ENCODE results near the gene DNAH3. TPM values are rescaled to one million over a fixed set of nuclear protein-coding genes. Genes with fewer than 3 reads are reported as not detected.

Gene DNAH3
- total and polyA plus RNA-seq, 2 of the 13 experiments (the other 11 are each of a cell fraction or from before 2014, with no cell fraction given), result 0.07 to 0.08 TPM

GRCh38 chr16:20910781-20911321 is 239.8 kb downstream of the DNAH3 start:
- in situ Hi-C loops (cut with HindIII; ENCODE audit: extremely low pct_ligation_motif_present, low pct_unique_long_range_greater_than_20kb), result no loop called here
- Histone ChIP-seq H4K20me1 (ENCODE audit: insufficient read depth, low read length) (no peaks in the 10 kb centered on the region), H3K27ac (ENCODE audit: extremely low read length, insufficient read depth, low read length) (no peak overlapping the region), H3K36me3 (replicated peaks in 1 of 2; ENCODE audit: control insufficient read depth in 1 of 2, insufficient read depth in 2 of 2, low read length in 2 of 2) (peaks cover 5% of the 10 kb centered on the region in 2 experiments; a peak in 4 of 5 replicates), H3K9me3 (ENCODE audit: low read length) (no peaks in the 10 kb centered on the region), H3K79me2 (ENCODE audit: insufficient read depth, low read length) (no peaks in the 10 kb centered on the region), H3K4me3 (replicated peaks in 1 of 3; ENCODE audit: insufficient read depth in 1 of 3, low read depth in 2 of 3, low read length in 3 of 3) (no peak overlapping the region), H3K4me1 (ENCODE audit: insufficient read depth, low read length) (peaks cover 13% of the 10 kb centered on the region), H3K27me3 (ENCODE audit: control insufficient read depth in 1 of 2, insufficient read depth in 2 of 2, low read length in 2 of 2) (no peaks in the 10 kb centered on the region), H2AFZ (ENCODE audit: low read length) (no peak overlapping the region), H3K9ac (ENCODE audit: insufficient read depth, low read depth, low read length) (no peak overlapping the region), H3K4me2 (ENCODE audit: low read depth, low read length) (no peak overlapping the region)
- POLR2A ChIA-PET, result interaction anchor here (3.8 kb wide), 1 partner anchor 11 kb away, joined by 17 read pairs; the partner anchor contains the start of genes DCUN1D3 and LYRM1
- FAIRE-seq (no peak), DNase-seq (ENCODE audit: low spot score) (no peak), ATAC-seq (no peak)
- TF ChIP-seq ZNF276 (CRISPR knock-in tag; IDR thresholded peaks at IDR 0.05; ENCODE audit: low read depth), result no peak
- TF ChIP-seq CEBPB (IDR thresholded peaks at IDR 0.05; ENCODE audit: borderline replicate concordance, low read depth, low read length), result peak; percentile 5; the same call in 1 of the 2 replicates
- WGBS (ENCODE audit: low lambda C conversion rate), result 89% methylated on average over 2 of the region's 2 CpGs
- intact Hi-C loops (cut with micrococcal nuclease; ENCODE audit: unreplicated experiment), result no loop called here
- CTCF ChIA-PET (ENCODE audit: low intra/inter-chr PET ratio, low total read pairs), result no interaction called here
- no TSS peak for BruUV-seq (replicated peaks)

- BruUV-seq (replicated peaks), result no TSS peak
- no peaks in the 10 kb centered on the region for H3K9me3 ChIP-seq (ENCODE audit: low read length)
- no peaks in the 10 kb centered on the region for H4K20me1 ChIP-seq (ENCODE audit: insufficient read depth, low read length)
- peaks cover 25% of the 10 kb centered on the region for H3K79me2 ChIP-seq (ENCODE audit: insufficient read depth, low read length)
- no peaks in the 10 kb centered on the region for H3K27me3 ChIP-seq (ENCODE audit: control insufficient read depth in 1 of 2, insufficient read depth in 2 of 2, low read length in 2 of 2)
- H2AFZ ChIP-seq (ENCODE audit: low read length), result no peak overlapping the region
- H3K27ac ChIP-seq (ENCODE audit: extremely low read length, insufficient read depth, low read length), result no peak overlapping the region
- H3K4me1 ChIP-seq (ENCODE audit: insufficient read depth, low read length), result peaks cover 54% of the 10 kb centered on the region
- no peak for FAIRE-seq
- peaks cover 0 to 1% of the 10 kb centered on the region in 2 experiments; a peak in 1 of 5 replicates for H3K36me3 ChIP-seq (replicated peaks in 1 of 2; ENCODE audit: control insufficient read depth in 1 of 2, insufficient read depth in 2 of 2, low read length in 2 of 2)
- no peak overlapping the region for H3K4me3 ChIP-seq (replicated peaks in 1 of 3; ENCODE audit: insufficient read depth in 1 of 3, low read depth in 2 of 3, low read length in 3 of 3)
- ChIA-PET CTCF (ENCODE audit: low intra/inter-chr PET ratio, low total read pairs) (no interaction called here), POLR2A (interaction anchor here (1.1 kb wide), 1 partner anchor 11 kb away, joined by 3 read pairs; no protein-coding TSS in a partner anchor)
- no peak for DNase-seq (ENCODE audit: low spot score)
- H3K4me2 ChIP-seq (ENCODE audit: low read depth, low read length), result no peak overlapping the region
- in situ Hi-C loops (cut with HindIII; ENCODE audit: extremely low pct_ligation_motif_present, low pct_unique_long_range_greater_than_20kb), result no loop called here
- H3K9ac ChIP-seq (ENCODE audit: insufficient read depth, low read depth, low read length), result no peak overlapping the region
- WGBS (ENCODE audit: low lambda C conversion rate), result 95% methylated on average over 4 of the region's 4 CpGs
- intact Hi-C loops (cut with micrococcal nuclease; ENCODE audit: unreplicated experiment), result no loop called here
- ATAC-seq, result no peak
- TF ChIP-seq GATAD2A (CRISPR knock-in tag; IDR thresholded peaks at IDR 0.05) (0 out of 2 replicates have a peak, but pooled peaks have one; percentile 23), HNRNPLL (IDR thresholded peaks at IDR 0.05; ENCODE audit: low read depth, low read length, poor library complexity, severe bottlenecking) (no peak), ZNF280D (CRISPR knock-in tag; IDR thresholded peaks at IDR 0.05) (no peak), ZBTB33 (CRISPR knock-in tag; IDR thresholded peaks at IDR 0.05) (no peak)
Measured at GRCh38 chr16:20906341-20907255, 244.0 kb downstream of the DNAH3 start.

Data from HepG2 (cell line).